Fibroblast of skin of left biceps (primary cell): ENCODE results near the gene PXK.
A peak's percentile ranks its signal among the peaks of the same experiment; 100 is the strongest.

Experiments used
- DNase-seq, 2 experiments: peaks; one replicate each; pipeline ENCODE4 v3.0.0-alpha.2; 2013; ENCODE audit warnings: low read depth in 2 of 2

PXK gene

GRCh38 chr3:58466899-58467563, 134.3 kb downstream of the PXK start:
- no peak for DNase-seq

DNA sequence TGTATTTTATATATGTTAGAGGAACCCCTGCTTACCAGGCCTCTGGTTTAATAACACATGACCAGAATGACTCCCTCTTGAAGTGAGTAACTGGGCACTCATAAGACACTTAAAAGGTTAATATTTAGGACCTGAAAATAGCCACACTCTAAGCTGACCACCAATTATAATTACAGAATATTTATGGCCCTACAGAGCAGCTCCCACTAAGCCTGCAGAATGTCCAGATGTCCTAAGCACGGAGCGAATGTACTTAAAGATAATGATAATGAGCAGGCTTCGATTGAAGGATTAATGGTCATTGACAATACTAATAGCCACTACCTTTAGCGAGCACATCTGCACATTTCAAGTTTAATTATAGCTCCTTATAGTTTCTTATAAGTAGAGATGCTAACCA, 136.4 kb downstream of the PXK start:
- no peak for DNase-seq

DNA sequence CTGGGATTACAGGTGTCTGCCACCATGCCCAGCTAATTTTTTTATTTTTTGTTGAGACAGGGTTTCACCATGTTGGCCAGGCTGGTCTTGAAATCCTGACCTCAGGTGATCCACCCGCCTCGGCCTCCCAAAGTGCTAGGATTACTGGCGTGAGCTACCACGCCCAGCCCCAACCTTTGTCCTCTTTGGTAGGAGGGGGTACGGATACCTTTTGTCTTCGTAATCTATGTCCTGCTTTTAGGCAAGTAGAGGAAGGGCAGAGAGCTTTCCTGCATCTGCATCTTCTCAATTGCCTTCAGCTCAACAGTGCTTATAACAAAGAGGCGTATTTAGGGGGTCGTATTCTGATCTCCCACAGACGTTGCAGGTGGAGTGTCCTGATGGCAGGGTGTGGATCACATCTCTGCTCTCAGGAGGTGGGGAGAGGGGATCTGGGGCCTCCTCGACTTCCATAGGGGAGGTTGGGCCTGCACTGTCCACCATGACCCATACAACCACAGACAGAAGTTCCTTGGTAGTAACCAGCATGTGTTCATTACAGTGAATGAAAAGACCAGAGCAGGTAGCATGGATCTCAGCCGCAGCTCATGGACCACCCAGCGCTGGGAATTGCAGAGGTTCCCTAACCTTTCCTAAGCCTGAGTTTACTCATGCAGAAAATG, 137.8 kb downstream of the PXK start:
- DNase-seq: no peak

DNA sequence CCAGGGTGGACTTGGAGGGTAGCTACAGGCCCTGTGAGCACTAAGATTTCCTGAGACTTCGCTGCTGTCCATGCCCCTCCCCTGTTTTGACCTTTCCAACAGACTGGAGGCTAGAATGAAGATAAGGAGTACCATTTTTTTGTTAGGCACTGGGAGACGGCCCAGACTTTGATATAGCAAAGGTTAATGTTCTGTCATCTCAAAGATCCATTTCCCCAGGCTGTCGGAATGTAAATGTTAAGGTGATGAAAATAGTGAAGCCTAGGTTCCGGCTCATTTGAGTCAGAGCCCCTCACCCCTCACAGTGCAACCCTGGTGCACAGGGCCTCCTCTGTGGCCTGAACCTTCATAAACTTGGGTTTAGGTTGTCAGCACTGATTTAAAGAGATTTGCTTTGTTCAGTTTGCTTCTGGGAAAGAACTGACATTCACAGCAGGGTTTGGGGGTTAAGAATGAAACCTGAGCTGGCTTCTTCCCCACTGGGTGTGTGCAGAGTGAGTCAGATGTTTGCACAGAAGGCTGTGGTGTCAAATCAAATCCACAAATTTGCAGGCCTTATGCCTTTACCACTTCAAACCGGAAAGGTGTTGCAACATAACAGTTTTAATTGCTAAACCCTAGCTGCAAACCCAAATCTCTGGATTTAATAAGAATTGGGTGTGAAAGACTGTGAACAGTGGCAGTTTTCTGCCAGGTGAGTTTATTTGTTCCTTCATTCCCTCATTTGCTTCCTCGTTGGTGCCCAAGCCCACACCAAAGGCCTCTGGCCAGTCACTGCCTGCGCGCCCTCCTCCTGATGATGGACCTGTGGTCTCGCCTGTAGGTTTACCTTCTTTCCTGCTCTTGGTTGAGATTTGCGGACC, 138.6 kb downstream of the PXK start:
- peak; percentile 89 to 91 for DNase-seq

DNA sequence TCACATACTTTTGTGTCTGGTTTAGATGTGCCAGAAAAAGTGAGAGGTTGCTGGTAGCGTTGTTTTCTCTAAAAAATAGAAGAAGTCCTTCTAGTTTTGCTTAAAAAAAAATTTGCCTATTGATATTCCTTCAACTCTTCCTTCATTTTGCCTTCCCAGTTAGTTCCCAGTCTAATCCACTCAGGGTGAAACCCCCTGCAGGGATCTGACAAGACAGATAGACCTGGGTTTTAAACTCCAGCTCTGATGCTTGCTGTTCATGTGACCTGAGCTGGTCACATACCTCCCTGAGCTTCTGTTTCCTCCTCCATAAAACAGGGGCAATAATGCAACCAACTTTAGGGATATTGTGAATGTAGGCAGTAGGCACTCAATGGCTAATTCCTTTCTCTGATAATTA, 140.6 kb downstream of the PXK start:
- no peak for DNase-seq

GRCh38 chr3:58474348-58474911, 141.7 kb downstream of the PXK start:
- no peak for DNase-seq

- no peak for DNase-seq
Observed at GRCh38 chr3:58474967-58475578, 142.4 kb downstream of the PXK start.
